ENCODE data around the gene DGCR2. TPM values are rescaled to one million over a fixed set of nuclear protein-coding genes. Genes with fewer than 3 reads are reported as not detected.

DGCR2 gene
- total and polyA plus RNA-seq, 3 donors from 2014 or later, result 64.6 to 106 (median 89.5) TPM

DNA sequence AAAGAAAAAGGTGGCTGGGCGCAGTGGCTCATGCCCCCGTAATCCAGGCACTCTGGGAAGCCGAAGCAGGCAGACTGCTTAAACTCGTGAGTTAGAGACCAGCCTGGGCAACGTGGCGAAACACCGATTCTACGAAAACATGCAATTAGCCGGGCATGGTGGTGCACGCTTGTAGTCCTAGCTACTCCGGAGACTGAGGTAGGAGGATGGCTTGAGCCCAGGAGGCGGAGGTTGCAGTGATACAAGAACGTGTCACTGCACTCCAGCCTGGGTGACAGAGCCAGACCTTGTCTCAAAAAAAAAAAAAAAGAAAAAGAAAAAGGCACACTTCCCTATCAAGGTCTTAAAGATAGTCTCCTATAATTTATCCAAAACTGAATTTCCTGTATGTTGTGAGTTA is 39.4 kb downstream of the DGCR2 start:
- no peaks in the 10 kb centered on the region for H3K9me3 ChIP-seq
- H3K4me1 ChIP-seq, result peaks cover 3% of the 10 kb centered on the region
- H3K27ac ChIP-seq, result no peak overlapping the region
- DNase-seq, result no peak
- intact Hi-C loops (cut with DNase I; ENCODE audit: low total_unique reads), result no loop called here
- no peaks in the 10 kb centered on the region for H3K36me3 ChIP-seq (ENCODE audit: low read depth, missing control alignments)
- H3K27me3 ChIP-seq, result no peaks in the 10 kb centered on the region
- WGBS, 2 donors, result 78 to 91% methylated on average over 13 of the region's 13 CpGs
- H3K4me3 ChIP-seq, result no peak overlapping the region
- no peak for TF ChIP-seq POLR2A (IDR thresholded peaks at IDR 0.05)
- TF ChIP-seq, protein P1, sequence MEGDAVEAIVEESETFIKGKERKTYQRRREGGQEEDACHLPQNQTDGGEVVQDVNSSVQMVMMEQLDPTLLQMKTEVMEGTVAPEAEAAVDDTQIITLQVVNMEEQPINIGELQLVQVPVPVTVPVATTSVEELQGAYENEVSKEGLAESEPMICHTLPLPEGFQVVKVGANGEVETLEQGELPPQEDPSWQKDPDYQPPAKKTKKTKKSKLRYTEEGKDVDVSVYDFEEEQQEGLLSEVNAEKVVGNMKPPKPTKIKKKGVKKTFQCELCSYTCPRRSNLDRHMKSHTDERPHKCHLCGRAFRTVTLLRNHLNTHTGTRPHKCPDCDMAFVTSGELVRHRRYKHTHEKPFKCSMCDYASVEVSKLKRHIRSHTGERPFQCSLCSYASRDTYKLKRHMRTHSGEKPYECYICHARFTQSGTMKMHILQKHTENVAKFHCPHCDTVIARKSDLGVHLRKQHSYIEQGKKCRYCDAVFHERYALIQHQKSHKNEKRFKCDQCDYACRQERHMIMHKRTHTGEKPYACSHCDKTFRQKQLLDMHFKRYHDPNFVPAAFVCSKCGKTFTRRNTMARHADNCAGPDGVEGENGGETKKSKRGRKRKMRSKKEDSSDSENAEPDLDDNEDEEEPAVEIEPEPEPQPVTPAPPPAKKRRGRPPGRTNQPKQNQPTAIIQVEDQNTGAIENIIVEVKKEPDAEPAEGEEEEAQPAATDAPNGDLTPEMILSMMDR (IDR thresholded peaks at IDR 0.05), result no peak

DNA sequence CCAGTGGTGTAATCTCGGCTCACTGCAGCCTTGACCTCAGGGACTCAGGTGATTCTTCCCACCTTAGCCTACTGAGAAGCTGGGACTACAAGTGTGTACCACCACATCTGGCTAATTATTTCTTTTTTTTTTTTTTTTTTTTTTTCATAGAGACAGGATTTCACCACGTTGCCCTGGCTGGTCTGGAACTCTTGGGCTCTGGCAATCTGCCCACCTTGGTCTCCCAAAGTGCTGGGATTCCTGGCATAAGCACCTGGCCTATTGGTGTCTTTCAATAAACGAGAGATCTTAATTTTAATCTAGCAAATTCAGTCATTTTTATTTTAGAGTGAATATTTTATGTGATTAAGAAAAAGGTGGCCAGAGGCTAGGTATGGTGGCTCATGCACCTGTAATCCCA is 40.1 kb downstream of the DGCR2 start:
- intact Hi-C loops (cut with DNase I; ENCODE audit: low total_unique reads), result no loop called here
- DNase-seq, result no peak
- H3K27ac ChIP-seq, result no peak overlapping the region
- peaks cover 3% of the 10 kb centered on the region for H3K4me1 ChIP-seq
- TF ChIP-seq, protein P1 (IDR thresholded peaks at IDR 0.05), result no peak
- TF ChIP-seq POLR2A (IDR thresholded peaks at IDR 0.05), result no peak
- no peaks in the 10 kb centered on the region for H3K9me3 ChIP-seq
- H3K36me3 ChIP-seq (ENCODE audit: low read depth, missing control alignments), result no peaks in the 10 kb centered on the region
- 76 to 89% methylated on average over 3 of the region's 3 CpGs for WGBS, 2 donors
- no peak overlapping the region for H3K4me3 ChIP-seq
- no peaks in the 10 kb centered on the region for H3K27me3 ChIP-seq

DNA sequence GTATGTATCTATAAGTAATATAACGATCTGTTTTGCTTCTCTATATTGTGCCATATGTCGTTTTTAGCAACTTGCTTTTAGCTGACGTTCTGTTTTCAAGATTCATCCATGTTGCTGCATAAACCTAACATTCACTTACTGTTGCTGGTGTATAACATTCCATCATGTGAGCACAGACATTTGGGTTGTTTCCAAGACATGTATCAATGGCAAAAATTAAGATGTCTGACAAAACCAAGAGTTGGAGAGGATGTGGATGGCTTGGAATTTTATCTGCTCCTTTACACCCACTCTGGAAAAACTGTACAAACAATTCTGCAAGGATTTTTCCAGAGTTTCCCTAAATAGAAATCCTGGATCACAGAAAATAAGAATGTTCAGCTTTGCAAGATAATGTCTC is 40.9 kb downstream of the DGCR2 start:
- H3K9me3 ChIP-seq, result no peaks in the 10 kb centered on the region
- H3K4me3 ChIP-seq, result no peak overlapping the region
- DNase-seq, result no peak
- WGBS, 2 donors, result 73 to 85% methylated on average over 3 of the region's 3 CpGs
- H3K27ac ChIP-seq, result no peak overlapping the region
- no peak for TF ChIP-seq POLR2A (IDR thresholded peaks at IDR 0.05)
- TF ChIP-seq, protein P1 (IDR thresholded peaks at IDR 0.05), result no peak
- H3K27me3 ChIP-seq, result no peaks in the 10 kb centered on the region
- H3K36me3 ChIP-seq (ENCODE audit: low read depth, missing control alignments), result no peaks in the 10 kb centered on the region
- H3K4me1 ChIP-seq, result peaks cover 3% of the 10 kb centered on the region
- intact Hi-C loops (cut with DNase I; ENCODE audit: low total_unique reads), result no loop called here

DNA sequence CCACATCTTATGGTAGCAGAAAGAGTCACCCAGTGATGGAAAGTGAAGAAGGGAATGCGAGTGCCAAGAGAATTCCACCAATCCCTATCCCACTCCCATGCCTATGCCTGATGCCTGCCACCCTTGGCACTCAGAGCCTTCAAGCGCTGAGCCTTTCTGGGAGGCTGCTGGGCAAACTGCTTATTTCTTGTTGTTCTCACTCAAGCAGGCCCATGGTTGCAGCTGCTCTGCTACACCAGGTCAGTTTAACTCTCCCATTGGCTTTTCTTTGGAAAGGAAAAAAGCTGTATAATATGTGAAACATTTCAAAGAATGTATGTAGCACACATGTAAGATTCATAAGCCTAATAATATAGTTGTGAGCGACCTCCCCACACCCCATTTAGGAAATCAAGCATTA is 41.4 kb downstream of the DGCR2 start:
- H3K4me3 ChIP-seq, result no peak overlapping the region
- 94% methylated on average over 3 of the region's 3 CpGs for WGBS, 2 donors
- no peaks in the 10 kb centered on the region for H3K9me3 ChIP-seq
- no peaks in the 10 kb centered on the region for H3K36me3 ChIP-seq (ENCODE audit: low read depth, missing control alignments)
- H3K27me3 ChIP-seq, result no peaks in the 10 kb centered on the region
- intact Hi-C loops (cut with DNase I; ENCODE audit: low total_unique reads), result no loop called here
- no peak overlapping the region for H3K27ac ChIP-seq
- TF ChIP-seq, protein P1 (IDR thresholded peaks at IDR 0.05), result no peak
- TF ChIP-seq POLR2A (IDR thresholded peaks at IDR 0.05), result no peak
- no peak for DNase-seq
- H3K4me1 ChIP-seq, result peaks cover 3% of the 10 kb centered on the region

DNA sequence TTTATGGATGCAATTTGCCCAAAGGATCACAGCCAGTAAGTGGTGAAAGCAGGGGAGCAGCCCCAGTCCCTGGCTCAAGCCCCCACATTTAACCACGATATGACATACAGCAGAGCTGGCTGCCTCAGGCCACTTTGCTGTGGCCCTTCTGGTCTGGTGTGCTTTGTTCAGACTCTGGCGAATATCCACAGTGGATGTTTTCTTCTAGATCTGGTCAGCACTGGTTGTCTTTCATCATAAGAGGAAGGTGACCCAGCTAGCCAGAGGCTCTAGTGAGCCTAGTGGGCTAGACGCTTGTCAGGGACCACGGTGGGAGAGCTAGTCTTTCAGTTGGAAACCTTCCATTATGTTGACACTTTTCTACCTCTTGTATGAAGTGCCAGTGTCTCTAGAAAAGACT is 42.5 kb downstream of the DGCR2 start:
- H3K4me1 ChIP-seq, result no peaks in the 10 kb centered on the region
- H3K27ac ChIP-seq, result no peak overlapping the region
- H3K36me3 ChIP-seq (ENCODE audit: low read depth, missing control alignments), result no peaks in the 10 kb centered on the region
- H3K9me3 ChIP-seq, result no peaks in the 10 kb centered on the region
- no peak for DNase-seq
- intact Hi-C loops (cut with DNase I; ENCODE audit: low total_unique reads), result no loop called here
- H3K4me3 ChIP-seq, result no peak overlapping the region
- WGBS, 2 donors, result 87 to 95% methylated on average over 4 of the region's 4 CpGs
- TF ChIP-seq POLR2A (IDR thresholded peaks at IDR 0.05), result no peak
- TF ChIP-seq, protein P1 (IDR thresholded peaks at IDR 0.05), result no peak
- no peaks in the 10 kb centered on the region for H3K27me3 ChIP-seq
